H1 (cell line): ENCODE measurements around the gene ASCL2. TPM values are rescaled to one million over a fixed set of nuclear protein-coding genes. Genes with fewer than 3 reads are reported as not detected.

Experiments
- ASH2L ChIP-seq: fragments of 200-600, 300-600 bp; sonication (generic); IDR thresholded peaks from one replicate; pipeline ENCODE4 v1.7.1; 2017; ENCODE audit warnings: low read length
- BCL11A ChIP-seq, 2 experiments: IDR thresholded peaks; one replicate each; pipeline ENCODE4 v1.6.1; 2011; ENCODE audit warnings: low read depth in 2 of 2, low read length in 2 of 2, mild to moderate bottlenecking in 2 of 2
- BRCA1 ChIP-seq: IDR thresholded peaks from 2 replicates; pipeline ENCODE4 v1.6.1; 2012; ENCODE audit warnings: low read depth, low read length, improper control_type of control experiment
- GTF2F1 ChIP-seq: IDR thresholded peaks from 2 replicates; pipeline ENCODE4 v1.6.1; 2012; ENCODE audit warnings: low read depth, low read length, improper control_type of control experiment, borderline replicate concordance
- JUN ChIP-seq: IDR thresholded peaks from 2 replicates; pipeline ENCODE4 v1.6.1; 2011; ENCODE audit warnings: low read depth, mild to moderate bottlenecking, improper control_type of control experiment, low read length
- MAFK ChIP-seq: IDR thresholded peaks from 2 replicates; pipeline ENCODE4 v1.6.1; 2012; ENCODE audit warnings: low read depth, mild to moderate bottlenecking, improper control_type of control experiment, low read length
- PHF8 ChIP-seq: fragments of 200-600 bp; sonication (generic); conservative IDR thresholded peaks from 2 replicates; pipeline ENCODE4 v1.7.1; 2012; ENCODE audit warnings: low read depth, mild to moderate bottlenecking, inconsistent platforms, low read length, moderate library complexity
- SIN3A ChIP-seq, 2 experiments: IDR thresholded peaks in 1 of 2; conservative IDR thresholded peaks in 1 of 2; 2 replicates each; pipeline ENCODE4 v1.6.1; 2011 to 2012; ENCODE audit warnings: low read length in 2 of 2, improper control_type of control experiment in 1 of 2, low read depth in 1 of 2, mild to moderate bottlenecking in 1 of 2
- TAF7 ChIP-seq: optimal IDR thresholded peaks from 2 replicates; pipeline ENCODE3; 2011; ENCODE audit warnings: low read depth, mild to moderate bottlenecking, inconsistent platforms, low read length, moderate library complexity, borderline replicate concordance
- YY1 ChIP-seq: IDR thresholded peaks from 2 replicates; pipeline ENCODE4 v1.6.1; 2011; ENCODE audit warnings: low read depth, mild to moderate bottlenecking, low read length
- polyA plus RNA-seq, 7 experiments: library from polyadenylated mRNA; depleted of rRNA in 3 of 7; stranded (reverse) in 5 of 7; unstranded in 2 of 7; fragments of >200 nt in 5 of 7; fragments of 200-250 nt in 2 of 7; gene quantifications; 1 replicate in 5 of 7; 2 replicates in 1 of 7; 4 replicates in 1 of 7; pipeline versions ENCODE4 v1.2.1 to v1.2.3, GENCODE V29; 2011 to 2013; ENCODE audit warnings: missing spikeins in 2 of 7, mixed read lengths in 2 of 7
- total RNA-seq: library from RNA; stranded (reverse); fragmentation: NEBNext Ultra II Directional; extraction: Animal tissue kit (Norgen Biotek cat#: 25700); gene quantifications from 2 replicates; pipeline ENCODE4 v1.2.1, GENCODE V29; 2021
- TF ChIP-seq, protein P1 (sequence below): fragments of 300-600 bp; sonication (generic); IDR thresholded peaks from 2 replicates; pipeline ENCODE4 v1.7.1; 2012; ENCODE audit warnings: low read length, moderate library complexity, mild to moderate bottlenecking, inconsistent platforms; ENCODE audit not compliant: insufficient replicate concordance

The ASCL2 gene
- total and polyA plus RNA-seq, 2 of the 8 experiments (the other 6 are each of a cell fraction or from before 2014, with no cell fraction given): 0.51 to 0.56 TPM

GRCh38 chr11:2266586-2267305, 3.6 kb downstream of the ASCL2 start (continued):
- TF ChIP-seq, protein P1, sequence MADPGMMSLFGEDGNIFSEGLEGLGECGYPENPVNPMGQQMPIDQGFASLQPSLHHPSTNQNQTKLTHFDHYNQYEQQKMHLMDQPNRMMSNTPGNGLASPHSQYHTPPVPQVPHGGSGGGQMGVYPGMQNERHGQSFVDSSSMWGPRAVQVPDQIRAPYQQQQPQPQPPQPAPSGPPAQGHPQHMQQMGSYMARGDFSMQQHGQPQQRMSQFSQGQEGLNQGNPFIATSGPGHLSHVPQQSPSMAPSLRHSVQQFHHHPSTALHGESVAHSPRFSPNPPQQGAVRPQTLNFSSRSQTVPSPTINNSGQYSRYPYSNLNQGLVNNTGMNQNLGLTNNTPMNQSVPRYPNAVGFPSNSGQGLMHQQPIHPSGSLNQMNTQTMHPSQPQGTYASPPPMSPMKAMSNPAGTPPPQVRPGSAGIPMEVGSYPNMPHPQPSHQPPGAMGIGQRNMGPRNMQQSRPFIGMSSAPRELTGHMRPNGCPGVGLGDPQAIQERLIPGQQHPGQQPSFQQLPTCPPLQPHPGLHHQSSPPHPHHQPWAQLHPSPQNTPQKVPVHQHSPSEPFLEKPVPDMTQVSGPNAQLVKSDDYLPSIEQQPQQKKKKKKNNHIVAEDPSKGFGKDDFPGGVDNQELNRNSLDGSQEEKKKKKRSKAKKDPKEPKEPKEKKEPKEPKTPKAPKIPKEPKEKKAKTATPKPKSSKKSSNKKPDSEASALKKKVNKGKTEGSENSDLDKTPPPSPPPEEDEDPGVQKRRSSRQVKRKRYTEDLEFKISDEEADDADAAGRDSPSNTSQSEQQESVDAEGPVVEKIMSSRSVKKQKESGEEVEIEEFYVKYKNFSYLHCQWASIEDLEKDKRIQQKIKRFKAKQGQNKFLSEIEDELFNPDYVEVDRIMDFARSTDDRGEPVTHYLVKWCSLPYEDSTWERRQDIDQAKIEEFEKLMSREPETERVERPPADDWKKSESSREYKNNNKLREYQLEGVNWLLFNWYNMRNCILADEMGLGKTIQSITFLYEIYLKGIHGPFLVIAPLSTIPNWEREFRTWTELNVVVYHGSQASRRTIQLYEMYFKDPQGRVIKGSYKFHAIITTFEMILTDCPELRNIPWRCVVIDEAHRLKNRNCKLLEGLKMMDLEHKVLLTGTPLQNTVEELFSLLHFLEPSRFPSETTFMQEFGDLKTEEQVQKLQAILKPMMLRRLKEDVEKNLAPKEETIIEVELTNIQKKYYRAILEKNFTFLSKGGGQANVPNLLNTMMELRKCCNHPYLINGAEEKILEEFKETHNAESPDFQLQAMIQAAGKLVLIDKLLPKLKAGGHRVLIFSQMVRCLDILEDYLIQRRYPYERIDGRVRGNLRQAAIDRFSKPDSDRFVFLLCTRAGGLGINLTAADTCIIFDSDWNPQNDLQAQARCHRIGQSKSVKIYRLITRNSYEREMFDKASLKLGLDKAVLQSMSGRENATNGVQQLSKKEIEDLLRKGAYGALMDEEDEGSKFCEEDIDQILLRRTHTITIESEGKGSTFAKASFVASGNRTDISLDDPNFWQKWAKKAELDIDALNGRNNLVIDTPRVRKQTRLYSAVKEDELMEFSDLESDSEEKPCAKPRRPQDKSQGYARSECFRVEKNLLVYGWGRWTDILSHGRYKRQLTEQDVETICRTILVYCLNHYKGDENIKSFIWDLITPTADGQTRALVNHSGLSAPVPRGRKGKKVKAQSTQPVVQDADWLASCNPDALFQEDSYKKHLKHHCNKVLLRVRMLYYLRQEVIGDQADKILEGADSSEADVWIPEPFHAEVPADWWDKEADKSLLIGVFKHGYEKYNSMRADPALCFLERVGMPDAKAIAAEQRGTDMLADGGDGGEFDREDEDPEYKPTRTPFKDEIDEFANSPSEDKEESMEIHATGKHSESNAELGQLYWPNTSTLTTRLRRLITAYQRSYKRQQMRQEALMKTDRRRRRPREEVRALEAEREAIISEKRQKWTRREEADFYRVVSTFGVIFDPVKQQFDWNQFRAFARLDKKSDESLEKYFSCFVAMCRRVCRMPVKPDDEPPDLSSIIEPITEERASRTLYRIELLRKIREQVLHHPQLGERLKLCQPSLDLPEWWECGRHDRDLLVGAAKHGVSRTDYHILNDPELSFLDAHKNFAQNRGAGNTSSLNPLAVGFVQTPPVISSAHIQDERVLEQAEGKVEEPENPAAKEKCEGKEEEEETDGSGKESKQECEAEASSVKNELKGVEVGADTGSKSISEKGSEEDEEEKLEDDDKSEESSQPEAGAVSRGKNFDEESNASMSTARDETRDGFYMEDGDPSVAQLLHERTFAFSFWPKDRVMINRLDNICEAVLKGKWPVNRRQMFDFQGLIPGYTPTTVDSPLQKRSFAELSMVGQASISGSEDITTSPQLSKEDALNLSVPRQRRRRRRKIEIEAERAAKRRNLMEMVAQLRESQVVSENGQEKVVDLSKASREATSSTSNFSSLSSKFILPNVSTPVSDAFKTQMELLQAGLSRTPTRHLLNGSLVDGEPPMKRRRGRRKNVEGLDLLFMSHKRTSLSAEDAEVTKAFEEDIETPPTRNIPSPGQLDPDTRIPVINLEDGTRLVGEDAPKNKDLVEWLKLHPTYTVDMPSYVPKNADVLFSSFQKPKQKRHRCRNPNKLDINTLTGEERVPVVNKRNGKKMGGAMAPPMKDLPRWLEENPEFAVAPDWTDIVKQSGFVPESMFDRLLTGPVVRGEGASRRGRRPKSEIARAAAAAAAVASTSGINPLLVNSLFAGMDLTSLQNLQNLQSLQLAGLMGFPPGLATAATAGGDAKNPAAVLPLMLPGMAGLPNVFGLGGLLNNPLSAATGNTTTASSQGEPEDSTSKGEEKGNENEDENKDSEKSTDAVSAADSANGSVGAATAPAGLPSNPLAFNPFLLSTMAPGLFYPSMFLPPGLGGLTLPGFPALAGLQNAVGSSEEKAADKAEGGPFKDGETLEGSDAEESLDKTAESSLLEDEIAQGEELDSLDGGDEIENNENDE: no peak
- TF ChIP-seq TAF7 (no peak), JUN (no peak), MAFK (no peak), SIN3A (conservative IDR thresholded peaks at IDR 0.05 in 1 of 2, IDR thresholded peaks at IDR 0.05 in 1 of 2; ENCODE audit: low read depth in 1 of 2, low read length in 2 of 2) (no peak), BRCA1 (no peak), YY1 (no peak), BCL11A (IDR thresholded peaks at IDR 0.05; ENCODE audit: low read depth in 2 of 2, low read length in 2 of 2) (no peak), PHF8 (no peak), ASH2L (no peak), GTF2F1 (no peak)
